Bronchial epithelial cell (primary cell): ENCODE data around the gene RAB33A. TPM values are rescaled to one million over a fixed set of nuclear protein-coding genes. Genes with fewer than 3 reads are reported as not detected.

ENCODE experiments used
- DNase-seq: peaks from one replicate; pipeline ENCODE4 v3.0.0-alpha.2; 2010; ENCODE audit warnings: low read depth
- FAIRE-seq: peaks from 2 replicates; lab custom pipeline; 2011; peaks lifted over from hg19 to GRCh38; lab: Jason Lieb, UNC
- H3K27me3 ChIP-seq: 2 replicates; pipeline ENCODE4 v1.5.1; 2011; ENCODE audit warnings: low read length; ENCODE audit not compliant: control insufficient read depth, insufficient read depth
- H3K36me3 ChIP-seq: 2 replicates; pipeline ENCODE4 v1.5.1; 2011; ENCODE audit warnings: low read length; ENCODE audit not compliant: control insufficient read depth, insufficient read depth
- H3K4me3 ChIP-seq: 2 replicates; pipeline ENCODE4 v1.5.1; 2011; ENCODE audit warnings: mild to moderate bottlenecking, low read depth, low read length, control low read depth
- total RNA-seq: library from RNA; depleted of rRNA; stranded (reverse); fragments of >200 nt; gene quantifications from 2 replicates; pipeline ENCODE4 v1.2.1, GENCODE V29; 2014
- TF ChIP-seq, protein P1 (sequence below): IDR thresholded peaks from 2 replicates; pipeline ENCODE4 v1.5.1; 2011; ENCODE audit warnings: mild to moderate bottlenecking, moderate library complexity, low read length, control low read depth, inconsistent platforms; ENCODE audit not compliant: insufficient read depth, severe bottlenecking

The RAB33A gene
- total RNA-seq, 1 donor from 2014 or later, result 0.26 TPM

GRCh38 chrX:130165703-130166502 is 5.9 kb upstream of the RAB33A start, which contains the start of gene AIFM1:
TSS of gene AIFM1 (minus strand) at chrX:130165841. CDS start at chrX:130165656, 185 bp downstream.
- H3K36me3 ChIP-seq, result no peaks in the 10 kb centered on the region
- TF ChIP-seq, protein P1, sequence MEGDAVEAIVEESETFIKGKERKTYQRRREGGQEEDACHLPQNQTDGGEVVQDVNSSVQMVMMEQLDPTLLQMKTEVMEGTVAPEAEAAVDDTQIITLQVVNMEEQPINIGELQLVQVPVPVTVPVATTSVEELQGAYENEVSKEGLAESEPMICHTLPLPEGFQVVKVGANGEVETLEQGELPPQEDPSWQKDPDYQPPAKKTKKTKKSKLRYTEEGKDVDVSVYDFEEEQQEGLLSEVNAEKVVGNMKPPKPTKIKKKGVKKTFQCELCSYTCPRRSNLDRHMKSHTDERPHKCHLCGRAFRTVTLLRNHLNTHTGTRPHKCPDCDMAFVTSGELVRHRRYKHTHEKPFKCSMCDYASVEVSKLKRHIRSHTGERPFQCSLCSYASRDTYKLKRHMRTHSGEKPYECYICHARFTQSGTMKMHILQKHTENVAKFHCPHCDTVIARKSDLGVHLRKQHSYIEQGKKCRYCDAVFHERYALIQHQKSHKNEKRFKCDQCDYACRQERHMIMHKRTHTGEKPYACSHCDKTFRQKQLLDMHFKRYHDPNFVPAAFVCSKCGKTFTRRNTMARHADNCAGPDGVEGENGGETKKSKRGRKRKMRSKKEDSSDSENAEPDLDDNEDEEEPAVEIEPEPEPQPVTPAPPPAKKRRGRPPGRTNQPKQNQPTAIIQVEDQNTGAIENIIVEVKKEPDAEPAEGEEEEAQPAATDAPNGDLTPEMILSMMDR, result no peak
- no peaks in the 10 kb centered on the region for H3K27me3 ChIP-seq
- FAIRE-seq, result no peak
- peak within 1 kb of the TSS; percentile 64 for H3K4me3 ChIP-seq
- peak; percentile 90 for DNase-seq

GRCh38 chrX:130166503-130166777 is 5.3 kb upstream of the RAB33A start:
- TF ChIP-seq, protein P1, result no peak
- H3K27me3 ChIP-seq, result no peaks in the 10 kb centered on the region
- peak overlapping the region; percentile 64 for H3K4me3 ChIP-seq
- FAIRE-seq (no peak), DNase-seq (no peak)
- H3K36me3 ChIP-seq, result no peaks in the 10 kb centered on the region

- DNase-seq, result no peak
- no peak for FAIRE-seq
- no peak overlapping the region for H3K4me3 ChIP-seq
- H3K36me3 ChIP-seq, result no peaks in the 10 kb centered on the region
- TF ChIP-seq, protein P1, result no peak
- peaks cover 2% of the 10 kb centered on the region for H3K27me3 ChIP-seq
These were observed 4.7 kb upstream of the RAB33A start for GRCh38 chrX:130167040-130167439.

GRCh38 chrX:130170752-130171445 is 863 bp upstream of the RAB33A start:
- FAIRE-seq, result no peak
- TF ChIP-seq, protein P1, result no peak
- Histone ChIP-seq H3K36me3 (no peaks in the 10 kb centered on the region), H3K27me3 (peaks cover 5% of the 10 kb centered on the region), H3K4me3 (peak overlapping the region; percentile 25)
- DNase-seq, result no peak

DNA sequence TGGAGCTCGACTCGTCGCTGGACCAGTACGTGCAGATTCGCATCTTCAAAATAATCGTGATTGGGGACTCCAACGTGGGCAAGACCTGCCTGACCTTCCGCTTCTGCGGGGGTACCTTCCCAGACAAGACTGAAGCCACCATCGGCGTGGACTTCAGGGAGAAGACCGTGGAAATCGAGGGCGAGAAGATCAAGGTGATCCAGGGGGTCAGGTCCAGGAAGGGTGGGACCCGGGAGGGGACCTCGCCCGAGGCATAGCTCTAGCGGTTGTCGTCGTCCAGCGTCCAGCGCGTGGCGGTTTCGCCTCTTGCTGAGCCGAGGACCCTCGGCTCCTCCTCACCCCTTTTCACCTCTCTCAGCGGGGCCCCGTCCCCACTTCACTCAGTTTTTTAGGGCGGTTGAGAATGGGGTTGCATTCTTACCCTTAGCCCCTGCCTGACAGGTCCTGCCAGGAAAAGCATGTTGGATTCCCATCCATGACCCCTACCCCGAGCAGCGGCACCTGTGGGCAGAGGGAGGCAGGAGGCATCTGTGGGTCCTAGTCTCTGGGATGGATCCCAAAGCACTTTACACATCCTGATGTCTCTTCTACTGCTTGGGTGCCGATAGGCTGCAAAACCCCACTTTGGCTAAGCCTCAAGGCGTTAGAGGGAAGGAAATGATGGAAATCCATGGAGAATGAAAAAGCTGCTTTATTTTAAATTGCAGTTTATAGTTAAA is 524 bp downstream of the RAB33A start:
- DNase-seq (no peak), FAIRE-seq (no peak)
- H3K4me3 ChIP-seq, result peak overlapping the region; percentile 25
- TF ChIP-seq, protein P1, result no peak
- H3K27me3 ChIP-seq, result peaks cover 5% of the 10 kb centered on the region
- H3K36me3 ChIP-seq, result no peaks in the 10 kb centered on the region
